GM12872 (cell line): ENCODE results near the gene SPHK2.

ENCODE experiments used
- CTCF ChIP-seq: IDR thresholded peaks from 3 replicates; pipeline ENCODE4 v1.5.1; 2011; ENCODE audit warnings: low read depth, mild to moderate bottlenecking, low read length, moderate library complexity; ENCODE audit not compliant: insufficient read depth

The SPHK2 gene

DNA sequence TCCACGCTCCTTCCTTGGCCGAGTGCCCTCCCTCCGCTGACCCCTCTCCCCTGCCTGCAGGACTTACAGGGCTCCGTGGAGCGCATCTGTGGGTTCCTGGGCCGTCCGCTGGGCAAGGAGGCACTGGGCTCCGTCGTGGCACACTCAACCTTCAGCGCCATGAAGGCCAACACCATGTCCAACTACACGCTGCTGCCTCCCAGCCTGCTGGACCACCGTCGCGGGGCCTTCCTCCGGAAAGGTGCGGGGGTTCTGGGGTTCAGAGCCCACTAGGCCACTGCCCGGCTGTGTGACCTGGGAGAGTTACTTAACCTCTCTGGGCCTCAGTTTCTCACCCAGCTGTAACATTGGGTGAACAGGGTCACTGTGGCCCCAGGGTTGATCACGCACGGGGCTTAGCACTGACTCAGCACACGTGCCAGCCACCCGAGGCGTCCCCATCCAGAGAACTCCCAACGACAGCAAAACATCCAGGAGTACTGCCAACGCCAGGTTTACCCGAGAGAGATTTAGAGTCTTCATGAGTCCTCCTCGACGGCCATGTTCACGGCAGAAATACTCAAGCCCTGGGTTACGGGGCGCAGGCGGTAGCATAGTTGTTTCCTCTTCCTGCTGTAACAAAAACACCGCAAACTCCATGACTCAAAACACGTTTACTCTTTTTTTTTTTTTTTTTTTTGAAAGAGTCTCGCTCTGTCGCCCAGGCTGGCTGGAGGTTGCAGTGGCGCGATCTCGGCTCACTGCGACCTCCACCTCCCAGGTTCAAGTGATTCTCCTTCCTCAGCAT is 22.4 kb upstream of the SPHK2 start:
- no peak for TF ChIP-seq CTCF

- TF ChIP-seq CTCF = no peak
Measured at GRCh38 chr19:48598996-48599700, 20.2 kb upstream of the SPHK2 start.

DNA sequence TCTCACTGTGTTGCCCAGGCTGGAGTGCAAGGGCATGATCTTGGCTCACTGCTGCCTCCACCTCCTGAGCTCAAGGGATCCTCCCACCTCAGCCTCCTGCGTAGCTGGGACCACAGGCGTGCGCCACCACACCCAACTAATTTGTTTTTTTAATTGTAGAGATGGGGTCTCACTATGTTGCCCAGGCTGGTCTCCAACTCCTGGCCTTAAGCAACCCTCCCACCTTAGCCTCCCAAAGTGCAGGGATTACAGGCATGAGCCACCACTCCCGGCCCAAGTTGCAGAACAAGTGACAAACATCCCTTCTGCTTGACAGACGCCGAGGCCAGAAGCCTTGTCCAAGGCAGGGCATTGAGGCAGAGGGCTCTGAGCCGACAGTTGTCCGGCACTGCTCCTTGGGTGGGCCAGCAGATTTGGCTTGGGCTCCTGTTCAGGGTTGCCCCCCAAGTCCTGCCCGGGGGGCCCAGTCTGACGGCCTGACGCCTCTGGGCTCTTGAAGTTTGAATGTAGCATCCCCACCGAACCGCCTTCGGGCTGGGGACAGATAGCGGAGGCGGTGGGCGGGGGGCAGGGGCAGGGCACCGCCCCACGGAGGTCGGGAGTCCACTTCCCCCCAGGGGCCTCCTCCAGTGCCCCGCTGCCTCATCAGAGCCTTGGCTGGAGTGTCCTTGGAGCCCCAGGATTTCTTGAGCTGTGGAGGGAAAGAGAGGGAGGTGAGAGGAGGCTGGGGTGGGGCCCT is 18.5 kb upstream of the SPHK2 start:
- no peak for TF ChIP-seq CTCF

DNA sequence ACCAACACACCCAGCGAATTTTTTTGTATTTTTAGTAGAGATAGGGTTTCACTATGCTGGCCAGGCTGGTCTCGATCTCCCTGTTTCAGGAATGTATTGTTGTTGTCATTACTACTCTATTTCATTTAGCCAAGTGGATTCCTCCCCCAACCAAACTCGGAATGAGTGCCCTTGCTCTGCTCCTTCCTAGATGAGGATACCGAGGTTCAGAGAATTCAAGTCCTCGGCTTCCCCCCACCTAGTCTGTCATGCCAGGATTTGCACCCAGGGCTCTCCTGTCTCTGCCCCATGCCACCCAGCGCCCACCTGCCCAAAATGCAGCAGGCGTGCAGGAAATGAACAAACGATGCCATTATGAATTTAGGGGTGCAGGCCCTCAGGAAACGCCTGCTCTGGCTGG is 16.3 kb upstream of the SPHK2 start:
- no peak for TF ChIP-seq CTCF

DNA sequence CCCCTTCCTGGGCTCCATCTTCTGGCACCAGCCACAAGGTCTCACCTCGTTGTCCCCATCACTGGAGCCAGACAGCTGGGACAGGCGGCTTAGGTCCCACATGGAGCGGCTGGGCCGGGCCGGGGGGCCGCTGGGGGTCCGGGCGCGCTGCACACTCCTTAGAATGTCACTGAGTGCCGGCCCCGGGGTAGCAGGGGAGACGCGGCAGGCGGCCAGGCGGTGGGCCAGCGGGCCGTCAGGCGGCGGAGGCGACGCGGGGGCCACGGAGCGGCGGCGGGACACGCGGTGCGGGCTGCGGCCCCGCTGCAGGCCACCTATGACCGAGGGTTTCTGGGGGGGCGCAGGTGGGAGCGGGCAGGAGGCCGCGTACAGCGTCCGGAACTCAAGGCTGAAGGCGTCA is 15.9 kb upstream of the SPHK2 start:
- TF ChIP-seq CTCF = no peak

GRCh38 chr19:48603850-48604249 is 15.5 kb upstream of the SPHK2 start:
- no peak for TF ChIP-seq CTCF
